ENCODE measurements around the gene SH2D6.

Gene SH2D6

GRCh38 chr2:85400023-85400422 is 18.5 kb upstream of the SH2D6 start:
- peak overlapping the region; percentile 45 for H3K27ac ChIP-seq
- TF ChIP-seq, protein P1, sequence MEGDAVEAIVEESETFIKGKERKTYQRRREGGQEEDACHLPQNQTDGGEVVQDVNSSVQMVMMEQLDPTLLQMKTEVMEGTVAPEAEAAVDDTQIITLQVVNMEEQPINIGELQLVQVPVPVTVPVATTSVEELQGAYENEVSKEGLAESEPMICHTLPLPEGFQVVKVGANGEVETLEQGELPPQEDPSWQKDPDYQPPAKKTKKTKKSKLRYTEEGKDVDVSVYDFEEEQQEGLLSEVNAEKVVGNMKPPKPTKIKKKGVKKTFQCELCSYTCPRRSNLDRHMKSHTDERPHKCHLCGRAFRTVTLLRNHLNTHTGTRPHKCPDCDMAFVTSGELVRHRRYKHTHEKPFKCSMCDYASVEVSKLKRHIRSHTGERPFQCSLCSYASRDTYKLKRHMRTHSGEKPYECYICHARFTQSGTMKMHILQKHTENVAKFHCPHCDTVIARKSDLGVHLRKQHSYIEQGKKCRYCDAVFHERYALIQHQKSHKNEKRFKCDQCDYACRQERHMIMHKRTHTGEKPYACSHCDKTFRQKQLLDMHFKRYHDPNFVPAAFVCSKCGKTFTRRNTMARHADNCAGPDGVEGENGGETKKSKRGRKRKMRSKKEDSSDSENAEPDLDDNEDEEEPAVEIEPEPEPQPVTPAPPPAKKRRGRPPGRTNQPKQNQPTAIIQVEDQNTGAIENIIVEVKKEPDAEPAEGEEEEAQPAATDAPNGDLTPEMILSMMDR (conservative IDR thresholded peaks at IDR 0.05), result no peak

- peak overlapping the region; percentile 45 for H3K27ac ChIP-seq
- TF ChIP-seq, protein P1 (conservative IDR thresholded peaks at IDR 0.05), result no peak
These were observed 17.7 kb upstream of the SH2D6 start for GRCh38 chr2:85400541-85401463.

GRCh38 chr2:85401464-85401805 is 17.1 kb upstream of the SH2D6 start:
- TF ChIP-seq, protein P1 (conservative IDR thresholded peaks at IDR 0.05), result no peak
- peak overlapping the region; percentile 45 for H3K27ac ChIP-seq

DNA sequence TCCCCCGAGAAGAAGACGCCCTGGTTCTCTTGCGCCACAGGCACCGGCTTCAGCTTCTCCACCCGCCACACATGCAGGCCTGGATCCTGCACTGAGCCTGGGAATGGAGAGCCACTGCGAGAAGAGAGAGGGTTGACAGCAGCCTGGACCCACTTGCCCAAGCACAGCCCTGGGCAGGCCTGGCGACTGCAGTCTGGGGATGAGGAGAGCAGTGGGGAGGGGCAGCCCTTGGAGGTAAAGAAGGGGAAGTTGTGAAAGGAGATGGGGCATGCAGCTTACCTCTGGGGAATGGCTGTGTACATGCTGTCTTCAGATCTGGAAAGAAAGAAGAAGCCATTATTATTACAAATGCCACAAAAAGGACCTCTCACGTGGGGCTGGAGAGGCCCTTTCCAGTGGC is 16.7 kb upstream of the SH2D6 start:
- TF ChIP-seq, protein P1 (conservative IDR thresholded peaks at IDR 0.05), result no peak
- H3K27ac ChIP-seq, result no peak overlapping the region

GRCh38 chr2:85405201-85406059 is 13.1 kb upstream of the SH2D6 start:
- no peak overlapping the region for H3K27ac ChIP-seq
- TF ChIP-seq, protein P1 (conservative IDR thresholded peaks at IDR 0.05), result no peak

DNA sequence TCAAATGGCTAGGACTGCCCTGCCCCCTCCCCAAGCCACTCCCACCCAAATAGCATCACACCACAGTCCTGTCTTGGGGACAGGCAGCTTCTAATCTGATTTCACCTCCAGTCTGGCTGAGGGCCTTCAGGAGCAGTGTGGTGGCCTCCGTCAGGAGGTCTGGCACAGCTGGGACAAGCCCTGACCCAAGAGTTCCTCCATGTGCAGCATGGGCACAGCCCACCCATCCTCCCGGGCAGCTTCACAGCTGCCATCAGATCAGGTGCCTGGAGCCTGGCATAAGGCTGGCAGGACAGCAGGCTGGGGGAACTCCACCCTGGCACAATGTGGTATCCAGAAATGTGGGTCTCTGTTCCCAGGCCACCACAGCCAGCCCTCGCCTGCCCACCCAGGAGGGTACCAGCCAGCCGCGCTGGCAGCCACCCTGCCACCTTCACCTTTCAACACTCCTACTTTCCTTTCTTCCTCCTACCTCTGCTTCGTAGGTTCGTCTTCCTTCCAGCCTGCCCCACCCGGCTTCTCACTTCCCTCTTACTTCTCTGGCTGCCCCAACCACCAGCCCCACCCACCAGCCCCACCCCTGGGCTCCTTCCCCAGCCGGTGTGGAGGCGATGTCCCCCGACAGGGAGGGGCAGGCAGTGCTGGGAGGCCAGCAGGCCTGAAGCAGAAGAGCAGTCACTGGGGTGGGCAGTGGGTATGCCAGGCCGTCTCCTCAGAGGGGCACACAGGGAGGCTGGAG is 8.5 kb upstream of the SH2D6 start, which contains the start of gene CAPG:
Gene CAPG, minus strand, starts transcription at position 522 of the 739 bp plus-strand sequence. CDS start 8,221 bp downstream, outside the sequence.
- TF ChIP-seq, protein P1 (conservative IDR thresholded peaks at IDR 0.05), result no peak
- no peak within 1 kb of the TSS for H3K27ac ChIP-seq
